ENCODE data around the gene NEDD4.

GRCh38 chr15:55891196-55891595, 102.2 kb downstream of the NEDD4 start:
- TF ChIP-seq POLR2A (IDR thresholded peaks at IDR 0.05; ENCODE audit: low read depth, low read length) (no peak), POLR2AphosphoS5 (IDR thresholded peaks at IDR 0.05; ENCODE audit: low read depth, low read length) (no peak), TAF1 (IDR thresholded peaks at IDR 0.05; ENCODE audit: borderline replicate concordance, low read depth, low read length) (no peak)
